WI38 (cell line): ENCODE results near the gene OTOA.

ENCODE experiments used
- H3K4me3 ChIP-seq: 2 replicates; pipeline ENCODE4 v1.5.1; 2011; ENCODE audit warnings: low read depth, mild to moderate bottlenecking, control low read depth, low read length
- TF ChIP-seq, protein P1 (sequence below): IDR thresholded peaks from 2 replicates; pipeline ENCODE4 v1.5.1; 2012; ENCODE audit warnings: low read depth, mild to moderate bottlenecking, control low read depth, low read length

OTOA gene

GRCh38 chr16:21663889-21664647 lies at the start of gene OTOA:
OTOA (plus strand) TSS chr16:21663968; CDS start chr16:21678515, 14,547 bp downstream.
- no peak within 1 kb of the TSS for H3K4me3 ChIP-seq

DNA sequence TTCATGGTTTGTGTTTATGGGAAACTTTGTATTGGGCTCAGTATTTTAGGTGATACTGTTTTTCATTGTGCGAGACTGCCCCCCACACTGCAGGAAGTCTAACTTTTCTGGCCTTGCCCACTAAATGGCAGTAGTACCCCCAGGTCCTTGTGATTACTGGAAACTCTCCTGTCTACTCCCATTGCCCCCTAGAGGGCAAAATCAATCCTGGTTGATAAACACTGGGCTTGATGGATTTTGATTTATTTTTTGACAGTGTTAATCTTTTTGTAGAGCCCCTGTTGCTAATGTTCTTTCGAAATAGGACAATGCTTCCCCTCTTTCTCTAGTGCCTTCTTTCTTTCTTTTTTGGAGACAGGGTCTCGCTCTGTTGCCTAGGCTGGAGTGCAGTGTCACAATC lies 48.9 kb upstream of the OTOA start:
- H3K4me3 ChIP-seq, result no peak overlapping the region
- TF ChIP-seq, protein P1, sequence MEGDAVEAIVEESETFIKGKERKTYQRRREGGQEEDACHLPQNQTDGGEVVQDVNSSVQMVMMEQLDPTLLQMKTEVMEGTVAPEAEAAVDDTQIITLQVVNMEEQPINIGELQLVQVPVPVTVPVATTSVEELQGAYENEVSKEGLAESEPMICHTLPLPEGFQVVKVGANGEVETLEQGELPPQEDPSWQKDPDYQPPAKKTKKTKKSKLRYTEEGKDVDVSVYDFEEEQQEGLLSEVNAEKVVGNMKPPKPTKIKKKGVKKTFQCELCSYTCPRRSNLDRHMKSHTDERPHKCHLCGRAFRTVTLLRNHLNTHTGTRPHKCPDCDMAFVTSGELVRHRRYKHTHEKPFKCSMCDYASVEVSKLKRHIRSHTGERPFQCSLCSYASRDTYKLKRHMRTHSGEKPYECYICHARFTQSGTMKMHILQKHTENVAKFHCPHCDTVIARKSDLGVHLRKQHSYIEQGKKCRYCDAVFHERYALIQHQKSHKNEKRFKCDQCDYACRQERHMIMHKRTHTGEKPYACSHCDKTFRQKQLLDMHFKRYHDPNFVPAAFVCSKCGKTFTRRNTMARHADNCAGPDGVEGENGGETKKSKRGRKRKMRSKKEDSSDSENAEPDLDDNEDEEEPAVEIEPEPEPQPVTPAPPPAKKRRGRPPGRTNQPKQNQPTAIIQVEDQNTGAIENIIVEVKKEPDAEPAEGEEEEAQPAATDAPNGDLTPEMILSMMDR, result no peak

More at GRCh38 chr16:21663889-21664647, at the start of gene OTOA:
- TF ChIP-seq, protein P1, result no peak

GRCh38 chr16:21617607-21618006 lies 46.2 kb upstream of the OTOA start:
- TF ChIP-seq, protein P1, result no peak
- H3K4me3 ChIP-seq, result no peak overlapping the region

DNA sequence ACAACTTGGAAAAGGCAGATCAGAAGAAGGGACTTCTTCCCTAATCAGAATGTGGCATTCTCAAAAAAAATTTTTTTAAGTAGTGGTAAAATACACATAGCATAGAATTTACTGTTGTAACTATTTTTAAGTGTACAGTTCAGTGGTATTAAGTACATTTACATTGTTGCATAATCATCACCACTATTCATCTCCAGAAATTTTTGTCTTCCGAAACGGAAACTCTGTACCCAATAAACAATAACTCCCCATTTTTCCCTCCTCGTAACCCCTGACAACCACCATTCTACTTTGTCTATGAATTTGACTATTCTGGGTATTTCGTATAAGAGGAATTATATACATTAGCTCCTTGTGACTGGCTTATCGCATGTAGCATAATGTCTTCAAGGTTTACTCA lies 45.5 kb upstream of the OTOA start:
- TF ChIP-seq, protein P1, result no peak
- no peak overlapping the region for H3K4me3 ChIP-seq

DNA sequence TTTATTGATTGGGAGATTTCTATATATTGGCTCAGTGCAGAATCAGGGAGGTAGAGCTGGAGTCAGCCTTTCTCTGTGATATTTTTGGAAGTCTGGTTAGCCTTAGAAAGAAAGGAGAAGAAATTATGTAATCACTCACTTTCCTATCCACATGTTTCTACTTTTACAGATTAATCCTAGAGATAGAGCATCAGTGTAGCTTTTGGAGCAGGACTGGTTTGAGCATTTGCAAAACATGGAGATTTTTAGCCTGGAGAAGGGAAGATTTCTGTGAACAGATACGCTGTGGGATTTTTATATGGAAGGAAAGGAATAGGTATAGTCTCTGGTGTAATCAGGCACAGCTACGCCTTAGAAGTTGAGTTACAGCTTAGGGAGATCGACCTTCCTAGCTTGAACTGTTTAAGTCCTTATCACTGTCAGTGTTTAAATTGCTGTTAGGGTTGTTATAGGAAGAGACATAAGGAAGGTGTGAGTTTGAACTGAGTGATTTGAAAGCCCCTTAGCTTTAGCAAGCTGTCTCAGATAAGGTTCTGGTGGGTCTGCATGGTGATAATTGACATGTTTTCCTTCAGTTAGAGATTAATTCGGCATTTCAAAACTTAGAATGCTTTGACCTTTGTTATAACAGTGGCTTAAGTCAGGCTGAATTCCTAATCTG lies 43.9 kb upstream of the OTOA start:
- TF ChIP-seq, protein P1, result no peak
- no peak overlapping the region for H3K4me3 ChIP-seq

GRCh38 chr16:21620592-21620991 lies 43.2 kb upstream of the OTOA start:
- TF ChIP-seq, protein P1, result no peak
- H3K4me3 ChIP-seq, result no peak overlapping the region

DNA sequence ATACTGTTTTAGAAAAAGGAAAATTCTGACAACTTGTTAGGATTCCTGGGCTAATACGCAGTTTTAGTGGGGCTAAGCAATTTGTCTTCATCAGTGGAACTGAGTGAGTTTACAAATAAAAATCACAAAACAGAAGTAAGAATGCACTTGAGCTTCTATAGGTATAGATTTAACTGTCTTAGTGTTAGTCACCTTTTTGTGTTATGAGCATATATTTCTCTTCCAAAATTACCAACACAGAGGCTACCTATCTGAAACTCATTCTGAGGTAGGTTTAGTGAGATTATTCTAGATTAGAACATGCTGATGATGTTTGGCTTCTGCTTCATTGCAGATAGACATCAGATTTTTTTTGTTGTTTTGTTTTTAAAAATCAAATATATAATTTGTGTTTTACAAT lies 41.2 kb upstream of the OTOA start:
- TF ChIP-seq, protein P1, result no peak
- H3K4me3 ChIP-seq, result no peak overlapping the region
